ACHN (cell line): ENCODE results near the gene COPB2.
"Not testable (repeated sequence)": the region's sequence is repeated elsewhere in the genome, so short reads cannot be mapped to it uniquely, and the experiment has no call there.

Experiments used
- DNase-seq: peaks from one replicate; pipeline ENCODE4 v3.0.0-alpha.2; 2015
- in situ Hi-C: cut with HindIII; loops from 2 replicates; pipeline ENCODE4 v1.10.0; 2017; ENCODE audit warnings: low sequenced_read_pairs, low pct_ligation_motif_present, low pct_unique_long_range_greater_than_20kb

Gene COPB2

GRCh38 chr3:139339219-139339906 is 50.1 kb downstream of the COPB2 start:
- in situ Hi-C loops = no loop called here
- no peak for DNase-seq

GRCh38 chr3:139338405-139338804 is 51.0 kb downstream of the COPB2 start:
- in situ Hi-C loops = no loop called here
- DNase-seq = no peak

GRCh38 chr3:139334675-139335074 is 54.8 kb downstream of the COPB2 start:
- in situ Hi-C loops, DNase-seq: not testable (repeated sequence)

- in situ Hi-C loops = no loop called here
- DNase-seq = no peak
These were observed 57.4 kb downstream of the COPB2 start for GRCh38 chr3:139332092-139332491.

GRCh38 chr3:139329364-139329850 is 60.0 kb downstream of the COPB2 start:
- in situ Hi-C loops = no loop called here
- DNase-seq = peak; percentile 86

GRCh38 chr3:139328356-139328755 is 61.1 kb downstream of the COPB2 start:
- in situ Hi-C loops = no loop called here
- DNase-seq = no peak

GRCh38 chr3:139327861-139328260 is 61.6 kb downstream of the COPB2 start:
- DNase-seq = no peak
- in situ Hi-C loops = no loop called here

GRCh38 chr3:139327231-139327630 is 62.2 kb downstream of the COPB2 start:
- in situ Hi-C loops = no loop called here

GRCh38 chr3:139326707-139327106 is 62.7 kb downstream of the COPB2 start:
- in situ Hi-C loops = no loop called here
- DNase-seq = no peak

More at GRCh38 chr3:139327231-139327630, 62.2 kb downstream of the COPB2 start:
- no peak for DNase-seq

GRCh38 chr3:139326131-139326530 is 63.3 kb downstream of the COPB2 start:
- in situ Hi-C loops = no loop called here
- DNase-seq = no peak

- in situ Hi-C loops = no loop called here
- DNase-seq = no peak
These were observed 63.9 kb downstream of the COPB2 start for GRCh38 chr3:139325551-139325950.

- in situ Hi-C loops = loop anchor here (25.0 kb wide), 1 partner anchor 212 kb away; no protein-coding TSS in a partner anchor
- no peak for DNase-seq
These were observed 65.0 kb downstream of the COPB2 start for GRCh38 chr3:139324456-139324855.

GRCh38 chr3:139323146-139323545 is 66.3 kb downstream of the COPB2 start:
- no peak for DNase-seq
- in situ Hi-C loops = loop anchor here (25.0 kb wide), 1 partner anchor 211 kb away; no protein-coding TSS in a partner anchor

- no peak for DNase-seq
- in situ Hi-C loops = loop anchor here (25.0 kb wide), 1 partner anchor 210 kb away; no protein-coding TSS in a partner anchor
These were observed 67.1 kb downstream of the COPB2 start for GRCh38 chr3:139322346-139322745.

- in situ Hi-C loops = loop anchor here (25.0 kb wide), 1 partner anchor 208 kb away; no protein-coding TSS in a partner anchor
- DNase-seq = no peak
These were observed 68.7 kb downstream of the COPB2 start for GRCh38 chr3:139320551-139321309.

GRCh38 chr3:139319428-139320402 is 69.7 kb downstream of the COPB2 start:
- in situ Hi-C loops = loop anchor here (25.0 kb wide), 1 partner anchor 207 kb away; no protein-coding TSS in a partner anchor
- DNase-seq = peak; percentile 53

- in situ Hi-C loops = loop anchor here (25.0 kb wide), 1 partner anchor 207 kb away; no protein-coding TSS in a partner anchor
- DNase-seq = no peak
These were observed 70.6 kb downstream of the COPB2 start for GRCh38 chr3:139318826-139319225.

GRCh38 chr3:139318431-139318816 is 71.0 kb downstream of the COPB2 start:
- in situ Hi-C loops = loop anchor here (25.0 kb wide), 1 partner anchor 206 kb away; no protein-coding TSS in a partner anchor
- DNase-seq = no peak
